Right renal cortex interstitium (tissue), 3 donors: ENCODE data around the gene LRRC8E. TPM values are rescaled to one million over a fixed set of nuclear protein-coding genes. Genes with fewer than 3 reads are reported as not detected.

Source experiments
- DNase-seq, 3 donors: peaks; one replicate each; pipeline ENCODE4 v3.0.0-alpha.2; 2013; ENCODE audit warnings: low read depth in 3 of 3, low spot score in 2 of 3
- polyA plus RNA-seq, 3 donors: library from polyadenylated mRNA; unstranded; fragments of 120-200 nt; gene quantifications; one replicate each; pipeline ENCODE4 v1.2.1, GENCODE V29; 2013; ENCODE audit not compliant: insufficient read length in 3 of 3

The LRRC8E gene
- polyA plus RNA-seq, 3 donors: 1.9 to 2.4 (median 2.3) TPM

GRCh38 chr19:7867092-7867844 lies 21.0 kb upstream of the LRRC8E start:
- no peak for DNase-seq

- DNase-seq: no peak
Measured at GRCh38 chr19:7868326-7868670, 20.0 kb upstream of the LRRC8E start.

- no peak for DNase-seq
Measured at GRCh38 chr19:7868671-7869452, 19.4 kb upstream of the LRRC8E start.

- no peak for DNase-seq
Measured at GRCh38 chr19:7869453-7869909, 18.8 kb upstream of the LRRC8E start.

GRCh38 chr19:7869910-7870511 lies 18.3 kb upstream of the LRRC8E start:
- no peak for DNase-seq

- no peak for DNase-seq
Measured at GRCh38 chr19:7870571-7871436, 17.5 kb upstream of the LRRC8E start.

GRCh38 chr19:7871437-7872305 lies 16.6 kb upstream of the LRRC8E start:
- DNase-seq: no peak

GRCh38 chr19:7872306-7873204 lies 15.8 kb upstream of the LRRC8E start:
- DNase-seq: no peak

GRCh38 chr19:7873304-7874075 lies 14.8 kb upstream of the LRRC8E start:
- no peak for DNase-seq

GRCh38 chr19:7874076-7874896 lies 14.0 kb upstream of the LRRC8E start, which contains the start of gene PRR36:
Gene PRR36 (minus strand): TSS chr19:7874390. CDS start chr19:7873689, 701 bp downstream.
- DNase-seq: no peak

- no peak for DNase-seq
Measured at GRCh38 chr19:7874897-7875273, 13.4 kb upstream of the LRRC8E start.

- DNase-seq: no peak
Measured at GRCh38 chr19:7877249-7877836, 11.0 kb upstream of the LRRC8E start.

- no peak for DNase-seq
Measured at GRCh38 chr19:7879111-7879807, 9.1 kb upstream of the LRRC8E start.

GRCh38 chr19:7879836-7880235 lies 8.5 kb upstream of the LRRC8E start:
- DNase-seq: no peak

- DNase-seq: no peak
Measured at GRCh38 chr19:7881910-7882309, 6.4 kb upstream of the LRRC8E start.

- DNase-seq: no peak
Measured at GRCh38 chr19:7883105-7883504, 5.2 kb upstream of the LRRC8E start.
